ENCODE results near the gene NET1.

DNA sequence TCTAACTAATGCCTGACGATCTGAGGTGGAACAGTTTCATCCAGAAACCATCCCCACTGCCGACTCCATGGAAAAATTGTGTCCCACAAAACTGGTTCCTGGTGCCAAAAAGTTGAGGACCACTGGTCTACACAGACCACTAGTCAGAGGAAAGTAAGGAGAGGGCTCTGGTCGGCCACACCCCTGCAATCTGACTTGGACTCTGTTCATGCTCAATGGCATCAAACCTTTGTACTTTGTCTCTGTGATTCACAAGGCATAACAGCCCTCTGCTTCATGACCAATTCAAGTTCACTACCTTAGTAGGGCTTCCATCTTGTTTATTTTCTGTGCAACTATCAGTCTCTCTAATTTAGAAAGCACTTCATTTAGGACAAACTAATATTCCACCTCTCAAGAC, 9.6 kb upstream of the NET1 start:
- TF ChIP-seq CTCF (IDR thresholded peaks at IDR 0.05) = no peak
- TF ChIP-seq POLR2A (IDR thresholded peaks at IDR 0.05) = no peak
